Type B pancreatic cell (in vitro differentiated cells): ENCODE data around the gene PIAS3. TPM values are rescaled to one million over a fixed set of nuclear protein-coding genes. Genes with fewer than 3 reads are reported as not detected.

Experiments used
- microRNA-seq: library from miRNA; unstranded; fragments of <30 nt; microRNA quantifications from one replicate; pipeline ENCODE4, GENCODE V29; 2020
- total RNA-seq: library from RNA; stranded (reverse); gene quantifications from 2 replicates; pipeline ENCODE4 v1.2.1, GENCODE V29; 2021; ENCODE audit warnings: low replicate concordance

PIAS3 gene
- total RNA-seq, 1 donor from 2014 or later: 40.0 TPM

Small RNA genes within 50 kb of the gene (microRNA-seq; reads per million reads assigned to microRNA genes)
- gene MIR6736: not detected

Other genes starting within 250 kb of the PIAS3 start
- 12.2 and 29.6 TPM in 2 replicates for gene PDZK1, start 151.7 kb downstream of the PIAS3 start, total RNA-seq
- gene CD160, start 139.6 kb downstream of the PIAS3 start, total RNA-seq: not detected in 2 replicates
- gene RNF115, start 35.0 kb downstream of the PIAS3 start, total RNA-seq: 9.2 and 10.6 TPM in 2 replicates
- gene POLR3C, start 34.9 kb downstream of the PIAS3 start, total RNA-seq: 27.6 and 28.3 TPM in 2 replicates
- gene NUDT17, start 13.5 kb downstream of the PIAS3 start, total RNA-seq: 2.1 and 4.0 TPM in 2 replicates
- gene ANKRD35, start 26.8 kb upstream of the PIAS3 start, total RNA-seq: 0.12 and 0.56 TPM in 2 replicates
- 0.81 and 2.7 TPM in 2 replicates for gene ITGA10, start 51.0 kb upstream of the PIAS3 start, total RNA-seq
- gene PEX11B, start 59.6 kb upstream of the PIAS3 start, total RNA-seq: 31.2 and 32.2 TPM in 2 replicates
- 118 and 160 TPM in 2 replicates for gene RBM8A, start 68.4 kb upstream of the PIAS3 start, total RNA-seq
- gene LIX1L, start 98.9 kb upstream of the PIAS3 start, total RNA-seq: 2.4 and 24.2 TPM in 2 replicates
- gene ANKRD34A, start 105.5 kb upstream of the PIAS3 start, total RNA-seq: 0.12 and 0.94 TPM in 2 replicates
- 8.5 and 14.1 TPM in 2 replicates for gene POLR3GL, start 105.6 kb upstream of the PIAS3 start, total RNA-seq
- gene TXNIP, start 137.5 kb upstream of the PIAS3 start, total RNA-seq: 88.8 and 96.7 TPM in 2 replicates
- gene HJV, start 162.7 kb upstream of the PIAS3 start, total RNA-seq: not detected in 2 replicates